A549 (cell line): Measurements from ENCODE around the gene EPN2. TPM values are rescaled to one million over a fixed set of nuclear protein-coding genes. Genes with fewer than 3 reads are reported as not detected.

ENCODE experiments used
- ATAC-seq, 2 experiments: fragments of 200-7000 bp in 1 of 2; fragments of >200 bp in 1 of 2; cut with Nextera tagmentation in 1 of 2; cut with Tn5 transposase in 1 of 2; 3 replicates each; pipeline versions ENCODE4 v1.8.0 to v1.9.1; 2018 to 2020; ENCODE audit warnings: mild to moderate bottlenecking in 1 of 2, moderate library complexity in 1 of 2
- CTCF ChIA-PET: fragments of 300-600 bp; sonication (Branson Sonifier 250); formaldehyde crosslinking; extraction: SDS; loops from one replicate; lab custom pipeline; 2021; ENCODE audit warnings: antibody characterized with exemption, inconsistent platforms; lab: Yijun Ruan, JAX
- POLR2A ChIA-PET: fragments of 350-600 bp; formaldehyde crosslinking; extraction: SDS; loops from one replicate; lab custom pipeline; 2021; ENCODE audit warnings: antibody characterized with exemption, inconsistent platforms; lab: Yijun Ruan, JAX
- DNase-seq, 2 experiments: peaks; one replicate each; pipeline versions ENCODE4 v3.0.0 to v3.0.0-alpha.2; 2011 to 2016; ENCODE audit warnings: low read depth in 1 of 2, low spot score in 1 of 2
- FAIRE-seq: peaks from 2 replicates; lab custom pipeline; 2011; peaks lifted over from hg19 to GRCh38; lab: Jason Lieb, UNC
- H3K27ac ChIP-seq, 2 experiments: fragments of >200 bp; sonication (Bioruptor Twin); formaldehyde crosslinking; 3 replicates each; pipeline ENCODE4 v1.5.1; 2016 to 2017
- H3K4me1 ChIP-seq: fragments of >200 bp; sonication (Bioruptor Twin); formaldehyde crosslinking; 3 replicates; pipeline ENCODE4 v1.6.1; 2016
- H3K4me2 ChIP-seq: fragments of >200 bp; sonication (Bioruptor Twin); formaldehyde crosslinking; 3 replicates; pipeline ENCODE4 v1.6.1; 2016
- H3K4me3 ChIP-seq: fragments of >200 bp; sonication (Bioruptor Twin); formaldehyde crosslinking; 3 replicates; pipeline ENCODE4 v1.5.1; 2016
- H3K9me3 ChIP-seq: fragments of >200 bp; sonication (Bioruptor Twin); formaldehyde crosslinking; 3 replicates; pipeline ENCODE4 v1.6.1; 2016
- CBX2 ChIP-seq: fragments of 200-600 bp; sonication (generic); IDR thresholded peaks from 2 replicates; pipeline ENCODE4 v1.6.1; 2016; ENCODE audit warnings: low read depth, mild to moderate bottlenecking, borderline replicate concordance
- CEBPB ChIP-seq, 2 experiments: fragments of >200 bp in 1 of 2; sonication (Bioruptor Twin) in 1 of 2; formaldehyde crosslinking in 1 of 2; IDR thresholded peaks; 2 replicates each; pipeline ENCODE4 v1.6.1; 2012 to 2016
- CHD2 ChIP-seq: fragments of 150-350 bp; IDR thresholded peaks from 2 replicates; pipeline ENCODE4 v1.6.1; 2014; ENCODE audit warnings: low read length; ENCODE audit not compliant: partially characterized antibody
- E2F6 ChIP-seq: IDR thresholded peaks from 2 replicates; pipeline ENCODE4 v1.6.1; 2012; ENCODE audit warnings: low read depth, borderline replicate concordance
- FOXS1 ChIP-seq: fragments of 250-450 bp; sonication (Bioruptor Pico); IDR thresholded peaks from 2 replicates; pipeline ENCODE4 v1.5.0; 2020; ENCODE audit warnings: mild to moderate bottlenecking, moderate library complexity
- HDAC2 ChIP-seq: fragments of 200-600 bp; sonication (generic); IDR thresholded peaks from 2 replicates; pipeline ENCODE4 v1.6.1; 2016
- MAFK ChIP-seq: fragments of 450-650 bp; IDR thresholded peaks from 2 replicates; pipeline ENCODE4 v1.6.1; 2014; ENCODE audit not compliant: partially characterized antibody
- MAX ChIP-seq: IDR thresholded peaks from 2 replicates; pipeline ENCODE4 v1.6.1; 2012
- MAZ ChIP-seq: fragments of 150-350 bp; IDR thresholded peaks from 2 replicates; pipeline ENCODE4 v1.6.1; 2014; ENCODE audit warnings: antibody characterized with exemption, low read depth, low read length, borderline replicate concordance
- NFE2L2 ChIP-seq: fragments of 150-350 bp; conservative IDR thresholded peaks from 2 replicates; pipeline ENCODE4 v1.6.1; 2014; ENCODE audit warnings: low read length
- NPAS2 ChIP-seq: fragments of 250-450 bp; sonication (Bioruptor Pico); IDR thresholded peaks from 2 replicates; pipeline ENCODE4 v1.8.0; 2022; ENCODE audit warnings: mild to moderate bottlenecking, moderate library complexity, borderline replicate concordance
- NR3C1 ChIP-seq: fragments of >200 bp; sonication (Bioruptor Twin); formaldehyde crosslinking; IDR thresholded peaks from 3 replicates; pipeline ENCODE4 v1.6.1; 2017
- RAD21 ChIP-seq, 2 experiments: fragments of >200 bp in 1 of 2; sonication (Bioruptor Twin) in 1 of 2; formaldehyde crosslinking in 1 of 2; IDR thresholded peaks in 1 of 2; conservative IDR thresholded peaks in 1 of 2; 2 replicates in 1 of 2; 3 replicates in 1 of 2; pipeline ENCODE4 v1.6.1; 2012 to 2018; ENCODE audit warnings: inconsistent platforms in 1 of 2
- SMC3 ChIP-seq: fragments of >200 bp; sonication (Bioruptor Twin); formaldehyde crosslinking; IDR thresholded peaks from 3 replicates; pipeline ENCODE4 v1.6.1; 2018; ENCODE audit warnings: inconsistent platforms
- WGBS: methylation state at CpG from one replicate; pipeline ENCODE4 v1.1.6; 2017; ENCODE audit errors: missing lambda C conversion rate; 5-methylcytosine and 5-hydroxymethylcytosine counted together
- polyA plus RNA-seq, 4 experiments: library from polyadenylated mRNA; depleted of rRNA in 3 of 4; stranded (reverse); fragments of >200 nt; fragmentation: RNase III in 1 of 4; extraction: RNeasy Plus Mini Kit Qiagen cat#74134 plus additional on column Dnase treatment in 1 of 4; gene quantifications; 2 replicates in 3 of 4; 3 replicates in 1 of 4; pipeline ENCODE4 v1.2.3, GENCODE V29; 2011 to 2017
- TF ChIP-seq, protein P1 (sequence below): fragments of 250-450 bp; sonication (Bioruptor Pico); IDR thresholded peaks from 2 replicates; pipeline ENCODE4 v1.5.0; 2021; ENCODE audit warnings: mild to moderate bottlenecking, moderate library complexity, borderline replicate concordance

EPN2 gene
- polyA plus RNA-seq, 2 of the 4 experiments (the other 2 are of a cell fraction), result 32.1 to 33.8 TPM

DNA sequence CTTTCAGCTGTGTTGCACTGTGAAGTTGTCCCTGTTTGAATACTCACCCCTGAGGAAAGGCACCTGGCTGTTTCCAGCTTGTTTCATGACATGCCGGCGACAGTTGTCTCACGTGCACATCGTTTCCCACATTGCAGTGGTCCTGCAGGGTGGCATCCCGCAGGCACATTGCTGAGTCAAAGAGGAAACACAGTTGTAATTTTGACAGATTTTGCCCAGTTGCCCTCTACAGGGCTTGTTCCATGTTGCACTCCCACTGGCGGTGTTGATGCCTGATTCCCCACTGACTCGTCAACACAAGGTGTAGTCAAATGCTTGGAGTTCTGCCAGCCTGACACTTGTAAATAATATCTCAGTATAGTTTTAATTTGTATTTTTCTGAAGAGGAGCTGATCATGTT is 23.8 kb downstream of the EPN2 start:
- ChIA-PET POLR2A (no interaction called here), CTCF (interaction anchor here (1.9 to 2.3 kb wide), 2 partner anchors 9 to 12 kb away, joined by 7 to 8 read pairs; no protein-coding TSS in a partner anchor)
- Histone ChIP-seq H3K9me3 (no peaks in the 10 kb centered on the region), H3K4me2 (no peak overlapping the region), H3K4me3 (no peak overlapping the region), H3K27ac (no peak overlapping the region), H3K4me1 (peaks cover 16% of the 10 kb centered on the region; the same call in 2 of the 3 replicates)
- 86% methylated on average over 7 of the region's 7 CpGs for WGBS
- FAIRE-seq (no peak), DNase-seq (peak in 1 of 2 experiments; percentile 50), ATAC-seq (peak; percentile 71 to 78; a peak in 4 of 6 replicates)
- TF ChIP-seq RAD21 (conservative IDR thresholded peaks at IDR 0.05 in 1 of 2, IDR thresholded peaks at IDR 0.05 in 1 of 2) (0 out of 5 replicates have a peak, but pooled peaks of 1 of the 2 experiments have one; percentile 2), CHD2 (no peak)

DNA sequence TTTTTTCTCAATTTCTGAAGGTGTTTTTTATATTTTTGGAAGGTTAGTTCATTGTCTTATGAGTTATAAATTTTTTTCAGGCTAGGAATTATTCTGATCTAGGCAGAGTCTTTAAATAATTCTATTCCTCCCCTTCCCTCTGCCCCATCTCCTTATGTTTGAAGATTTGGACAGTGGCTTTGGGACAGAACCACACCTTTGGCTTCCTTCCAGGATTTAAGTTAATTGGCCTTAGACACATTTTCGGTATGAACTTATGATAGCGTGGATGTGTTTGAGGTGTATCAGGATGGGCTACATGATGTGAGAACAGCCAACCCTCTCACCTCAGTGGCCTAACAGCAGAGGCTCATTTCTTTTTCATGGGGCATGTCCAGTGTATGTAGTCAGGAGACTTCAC is 24.3 kb downstream of the EPN2 start:
- ChIA-PET POLR2A (no interaction called here), CTCF (interaction anchor here (0.8 to 2.3 kb wide), 3 partner anchors 10 to 15 kb away, joined by 3 to 8 read pairs (median 7); no protein-coding TSS in a partner anchor)
- DNase-seq, result no peak
- Histone ChIP-seq H3K4me2 (no peak overlapping the region), H3K9me3 (no peaks in the 10 kb centered on the region), H3K4me1 (peaks cover 16% of the 10 kb centered on the region; the same call in 2 of the 3 replicates), H3K27ac (no peak overlapping the region), H3K4me3 (no peak overlapping the region)
- FAIRE-seq, result no peak
- TF ChIP-seq HDAC2, result no peak
- no peak for TF ChIP-seq FOXS1 (CRISPR knock-in tag)
- no peak for TF ChIP-seq NR3C1
- TF ChIP-seq, protein P1, sequence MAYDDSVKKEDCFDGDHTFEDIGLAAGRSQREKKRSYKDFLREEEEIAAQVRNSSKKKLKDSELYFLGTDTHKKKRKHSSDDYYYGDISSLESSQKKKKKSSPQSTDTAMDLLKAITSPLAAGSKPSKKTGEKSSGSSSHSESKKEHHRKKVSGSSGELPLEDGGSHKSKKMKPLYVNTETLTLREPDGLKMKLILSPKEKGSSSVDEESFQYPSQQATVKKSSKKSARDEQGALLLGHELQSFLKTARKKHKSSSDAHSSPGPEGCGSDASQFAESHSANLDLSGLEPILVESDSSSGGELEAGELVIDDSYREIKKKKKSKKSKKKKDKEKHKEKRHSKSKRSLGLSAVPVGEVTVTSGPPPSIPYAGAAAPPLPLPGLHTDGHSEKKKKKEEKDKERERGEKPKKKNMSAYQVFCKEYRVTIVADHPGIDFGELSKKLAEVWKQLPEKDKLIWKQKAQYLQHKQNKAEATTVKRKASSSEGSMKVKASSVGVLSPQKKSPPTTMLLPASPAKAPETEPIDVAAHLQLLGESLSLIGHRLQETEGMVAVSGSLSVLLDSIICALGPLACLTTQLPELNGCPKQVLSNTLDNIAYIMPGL (CRISPR knock-in tag), result no peak
- no peak for TF ChIP-seq MAX
- no peak for TF ChIP-seq CEBPB (IDR thresholded peaks at IDR 0.05)
- no peak for TF ChIP-seq E2F6
- no peak for ATAC-seq
- 77% methylated on average over 2 of the region's 2 CpGs for whole genome bisulfite sequencing

GRCh38 chr17:19262650-19263631 is 25.8 kb downstream of the EPN2 start:
- ChIA-PET CTCF (interaction anchor here (1.4 to 1.6 kb wide), 2 partner anchors 10 to 46 kb away, joined by 3 to 4 read pairs; no protein-coding TSS in a partner anchor), POLR2A (interaction anchor here (1.0 kb wide), 1 partner anchor 115 kb away, joined by 3 read pairs; no protein-coding TSS in a partner anchor)
- H3K4me3 ChIP-seq, result no peak overlapping the region
- TF ChIP-seq NFE2L2, result no peak
- TF ChIP-seq MAZ, result no peak
- TF ChIP-seq SMC3, result no peak
- peak; percentile 46 for TF ChIP-seq MAFK
- no peak for TF ChIP-seq CBX2
- no peak for TF ChIP-seq NPAS2 (CRISPR knock-in tag)
- H3K27ac ChIP-seq, result no peak overlapping the region
- FAIRE-seq (no peak), DNase-seq (no peak), ATAC-seq (no peak)
- H3K9me3 ChIP-seq, result no peaks in the 10 kb centered on the region
- peaks cover 16% of the 10 kb centered on the region; the same call in 2 of the 3 replicates for H3K4me1 ChIP-seq
- H3K4me2 ChIP-seq, result no peak overlapping the region
- WGBS, result 88% methylated on average over 8 of the region's 8 CpGs
